Stimulated activated CD4-positive, alpha-beta T cell treated with anti-CD3 and anti-CD28 coated beads, Interleukin-1b, Interleukin-23, amount 100 ng/mL, for 1 hour (primary cell): Measurements from ENCODE around the gene SLC38A10.

Source experiments
- DNase-seq, 2 donors: peaks; one replicate each; pipeline ENCODE4 v3.0.0-alpha.2; 2020; ENCODE audit warnings: low read depth in 2 of 2

The SLC38A10 gene

GRCh38 chr17:81241648-81242420 lies 53.3 kb downstream of the SLC38A10 start:
- DNase-seq = peak; percentile 36 to 44

- DNase-seq = no peak
Observed at GRCh38 chr17:81241203-81241602, 53.9 kb downstream of the SLC38A10 start.

GRCh38 chr17:81240761-81241160 lies 54.3 kb downstream of the SLC38A10 start:
- no peak for DNase-seq

GRCh38 chr17:81239714-81240555 lies 55.2 kb downstream of the SLC38A10 start:
- peak in 1 of 2 donors; percentile 27 for DNase-seq

GRCh38 chr17:81238815-81239713 lies 56.0 kb downstream of the SLC38A10 start, which contains the start of the genes NDUFAF8 and TEPSIN:
NDUFAF8 (plus strand) TSS chr17:81239318; CDS start chr17:81239364, 46 bp downstream.
TEPSIN (minus strand) TSS chr17:81239055; CDS start chr17:81239033, 22 bp downstream.
- peak; percentile 80 to 88 for DNase-seq

GRCh38 chr17:81238490-81238814 lies 56.7 kb downstream of the SLC38A10 start:
- no peak for DNase-seq

GRCh38 chr17:81237591-81238489 lies 57.3 kb downstream of the SLC38A10 start:
- DNase-seq = no peak

GRCh38 chr17:81236784-81237183 lies 58.3 kb downstream of the SLC38A10 start:
- no peak for DNase-seq

- no peak for DNase-seq
Observed at GRCh38 chr17:81235822-81236740, 59.0 kb downstream of the SLC38A10 start.

- no peak for DNase-seq
Observed at GRCh38 chr17:81234940-81235821, 59.9 kb downstream of the SLC38A10 start.

- DNase-seq = no peak
Observed at GRCh38 chr17:81234506-81234855, 60.6 kb downstream of the SLC38A10 start.

- no peak for DNase-seq
Observed at GRCh38 chr17:81233811-81234505, 61.1 kb downstream of the SLC38A10 start.

GRCh38 chr17:81233316-81233715 lies 61.8 kb downstream of the SLC38A10 start:
- no peak for DNase-seq

GRCh38 chr17:81232616-81233241 lies 62.4 kb downstream of the SLC38A10 start:
- DNase-seq = no peak

- no peak for DNase-seq
Observed at GRCh38 chr17:81231766-81232581, 63.1 kb downstream of the SLC38A10 start.

GRCh38 chr17:81231121-81231645 lies 63.9 kb downstream of the SLC38A10 start:
- no peak for DNase-seq
